HG03354 (cell line): ENCODE results near the gene PVALEF.
"Not testable (repeated sequence)": the region's sequence is repeated elsewhere in the genome, so short reads cannot be mapped to it uniquely, and the experiment has no call there.

ENCODE experiments used
- ATAC-seq: cut with Tn5 transposase; IDR thresholded peaks from one replicate; pipeline ENCODE4 v1.9.1; 2021; ENCODE audit warnings: mild to moderate bottlenecking; ENCODE audit not compliant: unreplicated experiment, poor library complexity, severe bottlenecking

Gene PVALEF

GRCh38 chr17:81142301-81143199, 22.8 kb upstream of the PVALEF start:
- no peak for ATAC-seq

- ATAC-seq = no peak
Observed at GRCh38 chr17:81143200-81143527, 22.1 kb upstream of the PVALEF start.

- ATAC-seq = no peak
Observed at GRCh38 chr17:81143717-81144422, 21.4 kb upstream of the PVALEF start.

GRCh38 chr17:81144423-81144781, 20.9 kb upstream of the PVALEF start:
- no peak for ATAC-seq

GRCh38 chr17:81146208-81146607, 19.1 kb upstream of the PVALEF start:
- ATAC-seq = not testable (repeated sequence)

- ATAC-seq = no peak
Observed at GRCh38 chr17:81147701-81148100, 17.6 kb upstream of the PVALEF start.

GRCh38 chr17:81148571-81148970, 16.7 kb upstream of the PVALEF start:
- ATAC-seq = no peak

- ATAC-seq = no peak
Observed at GRCh38 chr17:81148986-81149533, 16.2 kb upstream of the PVALEF start.

GRCh38 chr17:81150377-81151077, 14.8 kb upstream of the PVALEF start:
- no peak for ATAC-seq

- ATAC-seq = no peak
Observed at GRCh38 chr17:81151278-81151677, 14.0 kb upstream of the PVALEF start.

GRCh38 chr17:81152288-81152828, 12.9 kb upstream of the PVALEF start:
- no peak for ATAC-seq

- no peak for ATAC-seq
Observed at GRCh38 chr17:81153340-81153803, 11.9 kb upstream of the PVALEF start.

- not testable (repeated sequence) for ATAC-seq
Observed at GRCh38 chr17:81154016-81154415, 11.3 kb upstream of the PVALEF start.

GRCh38 chr17:81154961-81155360, 10.3 kb upstream of the PVALEF start:
- no peak for ATAC-seq

- no peak for ATAC-seq
Observed at GRCh38 chr17:81156866-81157805, 8.2 kb upstream of the PVALEF start.

- ATAC-seq = no peak
Observed at GRCh38 chr17:81157848-81158687, 7.2 kb upstream of the PVALEF start.

GRCh38 chr17:81158688-81159590, 6.4 kb upstream of the PVALEF start:
- ATAC-seq = no peak
